Thyroid gland (tissue), 4 donors: ENCODE data around the gene HDAC9.

ENCODE experiments used
- CTCF ChIP-seq, 6 experiments: fragments of 200-600 bp in 3 of 6; fragments of 450-650 bp in 3 of 6; sonication (generic) in 3 of 6; IDR thresholded peaks; one replicate each; pipeline ENCODE4 v1.5.1; 2016 to 2019; ENCODE audit warnings: antibody characterized with exemption in 6 of 6, mild to moderate bottlenecking in 2 of 6, inconsistent platforms in 1 of 6, moderate library complexity in 1 of 6
- POLR2A ChIP-seq, 2 donors: fragments of 450-650 bp; IDR thresholded peaks; one replicate each; pipeline ENCODE4 v1.6.1; 2017; ENCODE audit warnings: antibody characterized with exemption in 2 of 2, mild to moderate bottlenecking in 2 of 2, moderate library complexity in 1 of 2

GRCh38 chr7:18529239-18529638 lies 33.7 kb downstream of the HDAC9 start:
- TF ChIP-seq POLR2A (IDR thresholded peaks at IDR 0.05) (no peak), CTCF (IDR thresholded peaks at IDR 0.05) (no peak)
